Measurements from ENCODE around the gene NBPF12.
"Not testable (repeated sequence)": the region's sequence is repeated elsewhere in the genome, so short reads cannot be mapped to it uniquely, and the experiment has no call there.

The NBPF12 gene

DNA sequence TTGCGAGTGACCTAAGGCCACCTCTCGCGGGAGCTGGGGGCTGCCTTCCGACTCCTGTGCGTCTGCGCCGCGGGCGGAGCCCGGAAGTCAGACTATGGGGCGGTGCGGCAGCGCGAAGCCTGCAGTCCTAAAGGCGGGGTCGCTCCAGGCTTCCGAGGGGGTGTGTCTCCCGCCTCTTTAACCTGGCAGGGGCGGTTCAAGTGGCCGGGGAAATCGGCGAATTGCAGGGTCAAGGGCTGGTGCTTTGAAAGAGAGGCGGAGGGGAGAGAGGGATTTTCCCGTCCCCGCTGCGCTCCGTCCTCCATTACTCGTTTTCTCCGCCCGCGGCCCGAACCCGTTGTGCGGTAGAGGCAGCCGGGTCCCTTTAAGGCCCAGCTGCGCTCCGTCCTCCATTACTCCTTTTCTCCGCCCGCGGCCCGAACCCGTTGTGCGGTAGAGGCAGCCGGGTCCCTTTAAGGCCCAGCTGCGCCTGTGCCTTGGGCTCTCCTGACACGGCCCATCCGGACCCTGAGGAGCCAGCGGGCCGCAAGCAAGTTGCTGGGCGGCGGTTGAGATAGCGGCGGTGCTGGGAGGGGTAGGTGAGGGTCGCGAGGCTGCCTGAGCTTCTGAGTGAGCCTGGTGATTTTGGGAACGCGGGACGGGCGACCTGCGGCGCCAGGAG, at the start of gene NBPF12:
TSS of gene NBPF12 (plus strand) at position 83 of the 661 bp plus-strand sequence. CDS start 21,820 bp downstream, outside the sequence.
- DNase-seq (ENCODE audit: low read depth), result peak; percentile 55

GRCh38 chr1:146891355-146891754, 46.8 kb upstream of the NBPF12 start:
- DNase-seq (ENCODE audit: low read depth), result not testable (repeated sequence)

DNA sequence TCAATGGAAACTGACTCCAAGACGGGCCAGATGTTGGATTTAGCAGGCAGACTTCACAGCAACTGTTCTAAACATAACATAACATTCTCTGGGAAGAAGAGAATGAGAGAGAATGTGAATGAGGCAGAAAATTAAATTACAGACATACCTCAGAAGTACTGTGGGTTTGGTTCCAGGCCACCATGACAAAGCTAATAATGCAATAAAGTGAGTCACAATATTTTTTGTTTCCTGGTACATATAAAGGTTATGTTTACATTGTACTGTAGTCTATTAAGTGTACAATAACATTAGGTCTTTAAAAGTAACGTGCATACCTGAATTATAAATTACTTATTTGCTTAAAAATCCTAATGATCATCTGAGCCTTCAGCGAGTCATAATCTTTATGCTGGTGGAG, 45.8 kb upstream of the NBPF12 start:
- not testable (repeated sequence) for DNase-seq (ENCODE audit: low read depth)

DNA sequence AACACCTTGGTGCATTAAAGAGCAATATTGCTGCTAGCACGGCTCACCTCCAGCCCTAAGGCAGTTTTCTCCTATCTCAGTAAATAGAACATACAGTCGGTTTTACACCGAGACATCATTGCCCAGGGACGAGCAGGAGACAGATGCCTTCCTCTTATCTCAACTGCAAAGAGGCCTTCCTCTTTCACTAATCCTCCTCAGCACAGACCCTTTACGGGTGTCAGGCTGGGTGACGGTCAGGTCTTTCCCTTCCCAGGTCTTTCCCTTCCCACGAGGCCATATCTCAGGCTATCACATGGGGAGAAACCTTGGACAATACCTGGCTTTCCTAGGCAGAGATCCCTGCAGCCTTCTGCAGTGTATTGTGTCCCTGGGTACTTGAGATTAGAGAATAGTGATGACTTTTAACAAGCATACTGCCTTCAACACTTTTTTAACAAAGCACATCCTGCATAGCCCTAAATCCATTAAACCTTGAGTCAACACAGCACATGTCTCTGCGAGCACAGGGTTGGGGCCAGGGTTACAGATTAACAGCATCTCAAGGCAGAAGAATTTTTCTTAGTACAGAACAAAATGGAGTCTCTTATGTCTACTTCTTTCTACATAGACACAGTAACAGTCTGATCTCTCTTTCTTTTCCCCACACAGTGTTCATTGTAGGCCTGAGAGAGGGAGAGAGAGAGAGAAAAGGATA, 30.4 kb upstream of the NBPF12 start:
- DNase-seq (ENCODE audit: low read depth), result not testable (repeated sequence)

DNA sequence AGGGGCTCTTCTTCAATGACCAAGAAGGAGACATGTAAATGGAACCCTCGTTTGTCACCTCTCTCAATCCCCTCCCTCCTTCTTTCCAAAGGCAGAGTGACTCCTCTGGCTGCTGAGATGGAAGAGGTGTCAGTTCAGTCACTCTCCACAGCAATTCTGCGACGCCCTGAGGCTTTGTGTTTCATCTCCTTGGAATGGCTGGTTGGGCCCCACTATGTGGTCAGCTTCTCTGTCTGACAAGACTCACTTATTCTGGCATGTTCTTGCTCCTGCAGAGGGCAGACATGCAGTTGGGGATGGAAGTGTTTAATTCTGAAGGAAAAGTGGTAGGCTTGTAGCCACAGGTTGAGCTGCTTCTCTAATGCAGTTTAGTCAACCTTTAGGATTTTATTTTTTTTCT, 25.1 kb upstream of the NBPF12 start:
- DNase-seq (ENCODE audit: low read depth), result not testable (repeated sequence)

DNA sequence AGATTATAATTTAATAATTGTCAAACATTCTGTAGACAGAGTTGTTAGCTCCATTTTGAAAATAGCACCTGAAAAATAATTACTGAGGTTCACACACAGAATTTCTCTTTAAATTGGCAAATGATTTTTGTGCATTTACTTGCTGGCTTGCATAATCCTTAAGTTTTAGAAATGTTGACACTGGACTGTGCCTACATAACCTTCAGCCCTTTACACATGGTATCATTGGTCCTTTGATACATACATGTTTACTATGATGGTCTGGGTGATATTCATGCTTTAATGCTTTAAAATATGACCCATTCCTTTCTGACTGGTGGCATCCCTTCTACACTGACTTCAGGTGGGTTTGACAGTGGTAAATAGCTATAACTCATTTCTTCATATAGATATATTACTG, 17.3 kb upstream of the NBPF12 start:
- not testable (repeated sequence) for DNase-seq (ENCODE audit: low read depth)

GRCh38 chr1:146922614-146923013, 15.5 kb upstream of the NBPF12 start:
- DNase-seq (ENCODE audit: low read depth), result not testable (repeated sequence)

- DNase-seq (ENCODE audit: low read depth), result not testable (repeated sequence)
Measured at GRCh38 chr1:146924106-146924505, 14.0 kb upstream of the NBPF12 start.

- not testable (repeated sequence) for DNase-seq (ENCODE audit: low read depth)
Measured at GRCh38 chr1:146926413-146926812, 11.7 kb upstream of the NBPF12 start.

GRCh38 chr1:146930225-146930624, 7.9 kb upstream of the NBPF12 start:
- not testable (repeated sequence) for DNase-seq (ENCODE audit: low read depth)

DNA sequence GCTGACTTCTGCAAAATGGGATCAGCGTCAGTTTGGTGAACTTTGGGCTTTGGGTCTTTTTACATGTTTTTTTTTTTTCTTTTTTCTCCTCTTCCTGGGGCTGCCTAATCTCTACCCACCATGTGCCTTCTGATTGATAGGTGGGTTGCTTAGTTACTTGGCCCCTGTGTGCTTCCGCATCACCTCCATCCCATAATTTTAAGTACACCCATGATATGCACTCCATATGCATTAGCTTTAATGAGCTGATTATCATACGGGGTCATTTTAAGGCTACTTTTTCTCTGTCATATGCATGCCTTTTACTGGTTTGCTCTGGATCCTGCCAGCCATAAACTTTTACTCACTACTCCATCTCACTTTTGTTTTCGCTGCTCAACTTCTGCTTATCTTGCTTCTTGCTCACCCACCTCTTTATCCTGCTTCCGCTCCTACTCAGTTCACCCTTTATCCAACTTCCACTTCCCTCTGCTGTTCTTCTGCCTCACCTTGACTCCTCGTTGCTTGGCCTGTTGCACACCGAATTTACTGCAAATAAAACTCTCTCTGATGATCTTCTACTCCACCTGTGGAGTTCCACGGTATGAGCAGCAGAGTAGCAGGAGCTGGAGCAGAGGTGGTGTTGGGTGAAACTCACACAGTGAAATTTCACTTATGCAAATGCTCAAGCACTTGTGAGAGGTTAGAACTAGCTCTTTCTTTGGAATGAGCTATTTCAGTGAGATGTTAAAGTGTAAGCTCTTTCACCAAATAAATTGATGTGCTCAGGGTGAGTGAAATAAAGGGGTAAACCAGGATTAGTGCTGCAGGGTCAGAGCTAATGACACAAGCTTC, 3.5 kb upstream of the NBPF12 start:
- DNase-seq (ENCODE audit: low read depth), result not testable (repeated sequence)

- DNase-seq (ENCODE audit: low read depth), result not testable (repeated sequence)
Measured at GRCh38 chr1:146937462-146937861, 662 bp upstream of the NBPF12 start.

DNA sequence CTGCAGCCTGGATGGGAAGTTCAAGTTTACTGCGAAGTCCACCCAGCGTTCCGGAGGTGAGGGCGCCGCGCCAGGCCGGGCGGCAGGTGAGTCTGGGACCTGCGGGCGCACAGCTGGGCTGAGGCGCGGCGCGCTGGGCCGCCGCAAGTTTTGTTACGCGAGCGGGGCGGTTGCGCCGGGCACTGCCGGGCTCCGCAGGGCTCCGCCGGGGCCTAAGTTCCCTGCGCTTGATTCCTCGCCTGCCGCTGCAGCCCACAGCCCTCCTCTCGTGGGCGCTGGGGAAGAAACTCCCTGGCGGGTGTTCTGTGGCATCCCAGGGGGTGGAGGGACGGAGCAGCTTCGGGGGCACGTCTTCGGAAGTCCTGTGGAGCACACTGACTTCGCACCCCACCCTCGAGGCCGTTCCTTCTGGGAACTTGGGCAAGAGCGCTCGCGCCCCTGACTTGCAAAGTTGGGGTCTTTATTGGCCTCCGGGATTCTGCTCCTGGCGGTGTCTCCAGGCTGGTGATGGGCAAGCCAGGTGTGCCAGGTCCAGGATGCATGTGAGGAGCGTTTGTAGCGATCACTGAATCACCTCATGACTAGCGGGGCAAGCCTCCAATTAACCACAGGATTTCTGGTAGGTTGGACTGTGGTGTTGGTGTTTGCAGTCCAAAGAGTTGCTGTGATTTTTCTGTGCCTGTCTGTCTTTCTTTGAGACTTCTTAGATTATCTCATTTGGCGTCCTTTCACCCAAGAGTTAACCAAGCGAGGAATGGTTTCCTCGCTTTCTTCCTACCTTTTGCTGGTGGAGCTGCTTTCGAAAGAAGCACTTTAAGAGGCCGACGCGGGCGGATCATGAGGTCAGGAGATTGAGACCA, 1.0 kb downstream of the NBPF12 start:
- DNase-seq (ENCODE audit: low read depth), result not testable (repeated sequence)

DNA sequence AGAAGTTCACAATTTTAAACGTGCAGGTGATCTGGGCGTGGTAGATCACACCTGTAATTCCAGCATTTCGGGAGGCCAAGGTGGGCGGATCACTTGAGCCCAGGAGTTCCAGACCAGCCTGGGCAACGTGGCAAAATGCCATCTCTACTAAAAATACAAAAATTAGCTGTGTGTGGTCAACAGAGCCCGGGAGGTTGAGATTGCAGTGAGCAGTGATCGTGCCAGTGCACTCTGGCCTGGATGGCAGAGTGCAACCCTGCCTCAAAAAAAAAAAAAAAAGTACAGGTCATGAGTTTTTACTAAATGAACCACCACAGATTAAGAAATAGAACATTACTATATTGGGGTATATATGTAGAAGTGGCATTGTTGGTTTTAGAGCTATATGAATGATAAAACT, 2.2 kb downstream of the NBPF12 start:
- not testable (repeated sequence) for DNase-seq (ENCODE audit: low read depth)

DNA sequence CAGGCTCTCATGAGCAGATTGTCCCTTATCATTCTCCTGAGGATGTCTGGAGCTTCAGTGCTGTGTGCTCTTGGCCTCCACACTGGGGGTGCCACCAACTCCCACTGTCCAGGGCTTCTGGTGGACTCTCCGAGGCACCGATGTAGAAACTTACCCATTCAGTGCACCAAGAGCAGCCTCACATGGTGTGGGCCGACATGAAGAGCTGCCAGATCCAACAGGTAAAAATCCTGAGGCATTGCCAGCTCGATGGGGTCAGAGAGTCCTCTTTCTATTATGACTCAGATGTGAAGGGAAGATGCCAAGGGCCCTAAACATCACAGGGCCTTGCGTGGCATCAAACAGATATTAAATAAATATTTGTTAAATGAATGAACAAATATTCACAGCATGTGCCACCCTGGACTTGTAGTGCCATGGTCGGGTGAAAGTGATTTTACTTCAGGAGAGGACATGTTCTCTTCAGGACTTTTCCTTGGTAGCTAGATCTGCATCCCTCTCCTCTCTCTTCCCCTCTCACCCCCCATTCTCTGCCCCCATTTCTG, 5.3 kb downstream of the NBPF12 start:
- not testable (repeated sequence) for DNase-seq (ENCODE audit: low read depth)

- not testable (repeated sequence) for DNase-seq (ENCODE audit: low read depth)
Measured at GRCh38 chr1:146948127-146948526, 10.0 kb downstream of the NBPF12 start.

DNA sequence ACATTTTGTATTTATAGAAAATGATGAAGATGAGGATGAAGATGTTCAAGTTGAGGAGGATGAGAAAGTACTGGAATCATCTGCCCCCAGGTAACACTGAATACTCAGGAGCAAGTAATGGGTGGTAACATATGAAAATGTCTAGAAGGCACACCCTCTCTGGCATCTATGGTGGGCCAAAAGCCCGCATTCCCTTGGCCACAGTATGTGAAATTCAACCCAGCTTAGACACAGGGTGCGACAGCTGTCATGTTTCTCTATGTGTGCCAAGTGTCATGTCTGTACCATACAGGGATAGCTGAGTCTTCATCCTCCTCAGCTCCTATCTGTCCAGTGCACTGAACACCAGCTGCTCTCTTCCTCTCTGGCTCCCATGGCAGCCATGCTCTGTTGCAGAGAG, 26.2 kb downstream of the NBPF12 start:
- not testable (repeated sequence) for DNase-seq (ENCODE audit: low read depth)

DNA sequence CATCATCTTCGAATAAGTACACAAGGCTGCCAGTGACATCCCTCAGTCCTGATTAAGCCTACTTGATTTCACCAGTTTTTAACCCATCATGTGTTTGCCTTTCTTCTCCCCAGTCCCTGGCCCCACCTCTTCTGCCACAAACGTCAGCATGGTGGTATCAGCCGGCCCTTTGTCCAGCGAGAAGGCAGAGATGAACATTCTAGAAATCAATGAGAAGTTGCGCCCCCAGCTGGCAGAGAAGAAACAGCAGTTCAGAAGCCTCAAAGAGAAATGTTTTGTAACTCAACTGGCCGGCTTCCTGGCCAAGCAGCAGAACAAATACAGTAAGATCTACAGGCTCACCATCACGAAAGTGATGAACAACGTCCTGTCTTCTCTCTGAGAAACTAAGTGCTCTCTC, 28.2 kb downstream of the NBPF12 start:
- DNase-seq (ENCODE audit: low read depth), result not testable (repeated sequence)

GRCh38 chr1:146970656-146971055, 32.5 kb downstream of the NBPF12 start:
- DNase-seq (ENCODE audit: low read depth), result not testable (repeated sequence)

DNA sequence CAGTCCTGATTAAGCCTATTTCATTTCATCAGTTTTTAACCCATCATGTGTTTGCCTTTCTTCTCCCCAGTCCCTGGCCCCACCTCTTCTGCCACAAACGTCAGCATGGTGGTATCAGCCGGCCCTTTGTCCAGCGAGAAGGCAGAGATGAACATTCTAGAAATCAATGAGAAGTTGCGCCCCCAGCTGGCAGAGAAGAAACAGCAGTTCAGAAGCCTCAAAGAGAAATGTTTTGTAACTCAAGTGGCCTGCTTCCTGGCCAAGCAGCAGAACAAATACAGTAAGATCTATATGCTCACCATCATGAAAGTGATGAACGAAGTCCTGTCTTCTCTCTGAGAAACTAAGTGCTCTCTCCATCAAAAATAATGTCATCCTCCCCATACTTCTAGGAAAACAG, 34.6 kb downstream of the NBPF12 start:
- DNase-seq (ENCODE audit: low read depth), result not testable (repeated sequence)

GRCh38 chr1:146985855-146986254, 47.7 kb downstream of the NBPF12 start:
- not testable (repeated sequence) for DNase-seq (ENCODE audit: low read depth)

Measured in T-helper 22 cell (primary cell).